ENCODE results near the gene KLHDC7B. TPM values are rescaled to one million over a fixed set of nuclear protein-coding genes. Genes with fewer than 3 reads are reported as not detected.
A peak's percentile ranks its signal among the peaks of the same experiment; 100 is the strongest.

Gene KLHDC7B
- total and polyA plus RNA-seq, 2 of the 13 experiments (the other 11 are each of a cell fraction or from before 2014, with no cell fraction given): 0.11 TPM; not detected in 1

GRCh38 chr22:50530877-50531545 is 14.7 kb upstream of the KLHDC7B start (continued):
- no peak for TF ChIP-seq AHDC1 (CRISPR knock-in tag; IDR thresholded peaks at IDR 0.05; ENCODE audit: borderline replicate concordance)
- peak; percentile 24; the same call in 1 of the 2 replicates for TF ChIP-seq UBTF (CRISPR knock-in tag; IDR thresholded peaks at IDR 0.05)
- peak; percentile 26; the same call in 1 of the 2 replicates for TF ChIP-seq SALL1 (CRISPR knock-in tag; IDR thresholded peaks at IDR 0.05)
- TF ChIP-seq WIZ (CRISPR knock-in tag; IDR thresholded peaks at IDR 0.05): no peak
- 0 out of 2 replicates have a peak, but pooled peaks have one; percentile 16 for TF ChIP-seq CHD2 (IDR thresholded peaks at IDR 0.05; ENCODE audit: low read depth, low read length)
- peak; percentile 22; the same call in 1 of the 2 replicates for TF ChIP-seq RBFOX2 (IDR thresholded peaks at IDR 0.05; ENCODE audit: low read depth, low read length)
- 0 out of 2 replicates have a peak, but pooled peaks have one; percentile 12 for TF ChIP-seq SIN3A (IDR thresholded peaks at IDR 0.05; ENCODE audit: borderline replicate concordance, low read depth, low read length)
- peak; percentile 65; the same call in 1 of the 2 replicates for TF ChIP-seq ATF7-NPFF (CRISPR knock-in tag; IDR thresholded peaks at IDR 0.05; ENCODE audit: low read depth)
- peak; percentile 9; the same call in 1 of the 2 replicates for TF ChIP-seq RERE (CRISPR knock-in tag; IDR thresholded peaks at IDR 0.05; ENCODE audit: low read depth)
- TF ChIP-seq ZC3H13 (CRISPR knock-in tag; IDR thresholded peaks at IDR 0.05): peak; percentile 82
- TF ChIP-seq ZNF780A (CRISPR knock-in tag; IDR thresholded peaks at IDR 0.05): 0 out of 2 replicates have a peak, but pooled peaks have one; percentile 65
- no peak for TF ChIP-seq ZNF792 (CRISPR knock-in tag; IDR thresholded peaks at IDR 0.05)
- no peak for TF ChIP-seq ATF1 (CRISPR knock-in tag; IDR thresholded peaks at IDR 0.05)
